ENCODE results near the gene PCDHGB5.
"Not testable (repeated sequence)": the region's sequence is repeated elsewhere in the genome, so short reads cannot be mapped to it uniquely, and the experiment has no call there.

PCDHGB5 gene

GRCh38 chr5:141382469-141383294, 15.1 kb upstream of the PCDHGB5 start, which contains the start of gene PCDHGA7:
TSS of gene PCDHGA7 (plus strand) at chr5:141382742. CDS start at chr5:141382900, 158 bp downstream.
- no peak for DNase-seq

- DNase-seq: no peak
These were observed 14.4 kb upstream of the PCDHGB5 start for GRCh38 chr5:141383345-141383744.

- DNase-seq: no peak
These were observed 13.1 kb upstream of the PCDHGB5 start for GRCh38 chr5:141384471-141385267.

- DNase-seq: not testable (repeated sequence)
These were observed 10.0 kb upstream of the PCDHGB5 start, which contains the start of gene PCDHGB4 for GRCh38 chr5:141387557-141388311. TSS of gene PCDHGB4 (plus strand) at chr5:141387698. CDS start at chr5:141387885, 187 bp downstream.

- DNase-seq: no peak
These were observed 9.1 kb upstream of the PCDHGB5 start for GRCh38 chr5:141388661-141389060.

GRCh38 chr5:141389153-141390042, 8.3 kb upstream of the PCDHGB5 start:
- no peak for DNase-seq

GRCh38 chr5:141392429-141393198, 5.1 kb upstream of the PCDHGB5 start, which contains the start of gene PCDHGA8:
TSS of gene PCDHGA8 (plus strand) at chr5:141392633. CDS start at chr5:141392814, 181 bp downstream.
- no peak for DNase-seq

GRCh38 chr5:141393267-141393666, 4.5 kb upstream of the PCDHGB5 start:
- DNase-seq: no peak

- not testable (repeated sequence) for DNase-seq
These were observed 3.2 kb upstream of the PCDHGB5 start for GRCh38 chr5:141394401-141395187.

- no peak for DNase-seq
These were observed 861 bp downstream of the PCDHGB5 start for GRCh38 chr5:141398608-141399007.

GRCh38 chr5:141399555-141400258, 2.0 kb downstream of the PCDHGB5 start:
- DNase-seq: no peak

- no peak for DNase-seq
These were observed 5.0 kb downstream of the PCDHGB5 start, which contains the start of gene PCDHGA9 for GRCh38 chr5:141402553-141403243. TSS of gene PCDHGA9 (plus strand) at chr5:141402778. CDS start at chr5:141402953, 175 bp downstream.

GRCh38 chr5:141403387-141403786, 5.6 kb downstream of the PCDHGB5 start:
- DNase-seq: no peak

- not testable (repeated sequence) for DNase-seq
These were observed 10.2 kb downstream of the PCDHGB5 start, which contains the start of gene PCDHGB6 for GRCh38 chr5:141407790-141408505. TSS of gene PCDHGB6 (plus strand) at chr5:141408021. CDS start at chr5:141408203, 182 bp downstream.

GRCh38 chr5:141409598-141410306, 12.0 kb downstream of the PCDHGB5 start:
- no peak for DNase-seq

GRCh38 chr5:141411575-141411974, 13.8 kb downstream of the PCDHGB5 start:
- no peak for DNase-seq
